GM21423 (cell line): ENCODE data around the gene GJA1.

ENCODE experiments used
- ATAC-seq: cut with Tn5 transposase; IDR thresholded peaks from one replicate; pipeline ENCODE4 v1.9.1; 2021; ENCODE audit warnings: mild to moderate bottlenecking, moderate library complexity; ENCODE audit not compliant: unreplicated experiment

GJA1 gene

DNA sequence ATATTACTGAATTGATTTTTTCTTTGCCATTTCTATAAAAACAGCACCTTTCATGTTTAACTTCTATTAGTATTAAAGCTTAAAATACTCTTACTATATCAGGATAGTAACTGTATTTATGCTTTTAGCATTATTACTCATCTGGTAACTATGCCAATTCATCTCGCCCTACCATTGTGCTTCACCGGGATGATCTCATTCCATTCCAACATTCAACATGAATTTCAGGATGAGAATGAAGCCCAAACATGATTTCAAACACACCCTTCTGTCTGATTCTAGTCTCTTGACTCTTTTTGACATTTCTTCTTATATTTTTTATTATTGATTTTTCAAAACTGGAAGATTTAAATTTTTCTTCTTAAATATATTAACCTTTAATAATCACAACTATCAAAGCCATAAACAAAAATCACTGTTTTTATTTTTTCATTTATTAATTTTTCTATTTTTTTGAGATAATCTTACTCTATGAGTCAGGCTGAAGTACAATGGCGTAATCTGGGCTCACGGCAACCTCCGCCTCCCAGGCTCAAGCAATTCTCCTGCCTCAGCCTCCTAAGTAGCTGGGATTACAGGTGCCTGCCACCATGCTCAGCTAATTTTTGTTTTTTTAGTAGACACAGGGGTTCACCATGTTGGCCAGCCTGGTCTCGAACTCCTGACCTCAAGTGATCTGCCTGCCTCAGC lies 46.7 kb downstream of the GJA1 start:
- ATAC-seq, result no peak

DNA sequence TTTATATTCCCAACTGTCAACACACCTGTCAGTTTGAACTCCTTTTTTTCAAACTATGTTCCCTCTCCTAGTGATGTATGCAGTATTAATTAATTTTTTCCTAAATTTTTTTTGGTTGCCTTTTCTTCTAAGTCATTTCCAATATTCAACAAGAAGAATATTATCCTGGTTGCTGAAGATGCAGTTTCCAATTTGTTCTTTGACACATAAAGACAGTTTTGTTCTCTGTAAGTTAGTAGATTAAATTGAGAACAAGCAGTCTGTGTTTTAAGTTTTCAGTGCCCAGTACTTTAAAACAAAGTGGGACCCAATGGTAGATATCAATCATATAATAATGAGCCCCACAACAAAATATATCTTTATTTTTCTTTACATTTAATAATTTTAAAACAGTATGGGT lies 47.3 kb downstream of the GJA1 start:
- ATAC-seq, result no peak

DNA sequence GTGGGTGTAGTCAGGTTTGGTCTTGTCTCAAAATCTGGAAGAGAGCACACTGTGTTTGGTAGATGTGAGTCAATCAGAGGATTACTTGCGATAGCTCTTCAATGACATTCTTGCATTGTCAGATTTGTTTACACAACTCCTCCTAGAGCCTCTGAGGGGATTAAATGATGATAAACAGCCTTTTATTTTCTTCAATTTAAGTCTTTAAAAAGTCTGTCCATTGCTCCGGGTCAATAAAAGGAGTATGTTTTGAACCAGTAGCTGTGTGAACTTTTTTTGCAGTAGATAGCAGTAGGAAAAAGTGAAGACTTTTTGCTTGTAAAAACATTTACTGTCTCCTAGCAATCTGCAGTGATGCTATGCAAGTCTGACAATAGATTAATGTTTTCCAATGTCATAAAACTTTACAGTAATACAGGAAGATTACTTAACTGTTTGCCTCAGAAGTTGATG lies 49.9 kb downstream of the GJA1 start:
- no peak for ATAC-seq

DNA sequence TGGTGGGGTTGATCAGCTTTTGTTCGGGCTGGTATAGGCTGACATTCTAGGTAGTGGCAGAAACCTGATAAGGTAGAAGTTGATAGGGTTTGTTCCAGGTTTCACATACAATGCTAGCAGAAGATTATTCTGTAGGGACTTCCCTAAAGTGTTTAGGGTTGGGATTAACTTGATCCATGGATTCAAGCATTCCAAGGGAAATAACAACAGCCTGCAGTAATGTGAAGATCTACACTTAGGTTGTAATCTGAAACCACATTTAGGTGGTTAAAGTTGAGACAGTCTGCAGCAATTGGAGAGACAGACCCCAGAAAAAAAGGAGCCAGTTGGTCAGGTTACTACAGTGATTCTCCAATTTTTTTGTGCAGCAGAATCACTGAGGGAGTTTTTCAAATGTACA lies 56.1 kb downstream of the GJA1 start:
- no peak for ATAC-seq

DNA sequence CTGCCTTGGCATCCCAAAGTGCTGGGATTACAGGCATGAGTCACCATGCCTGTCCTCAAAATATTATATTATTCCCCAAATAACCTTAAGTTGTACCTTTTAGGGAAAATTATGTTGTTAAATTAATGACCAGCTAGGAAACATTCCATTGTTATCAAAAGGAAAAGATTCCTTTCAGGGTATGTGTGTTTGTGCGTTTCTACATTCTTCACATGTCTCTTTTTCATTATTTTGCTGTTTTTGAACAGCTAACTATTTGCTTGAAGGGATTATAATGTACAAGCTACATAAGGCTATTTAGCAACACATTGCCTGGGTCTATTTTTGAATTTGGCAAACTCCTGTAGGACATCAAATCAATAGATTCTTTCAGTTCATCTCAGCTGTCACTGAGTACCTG lies 57.1 kb downstream of the GJA1 start:
- ATAC-seq, result no peak

DNA sequence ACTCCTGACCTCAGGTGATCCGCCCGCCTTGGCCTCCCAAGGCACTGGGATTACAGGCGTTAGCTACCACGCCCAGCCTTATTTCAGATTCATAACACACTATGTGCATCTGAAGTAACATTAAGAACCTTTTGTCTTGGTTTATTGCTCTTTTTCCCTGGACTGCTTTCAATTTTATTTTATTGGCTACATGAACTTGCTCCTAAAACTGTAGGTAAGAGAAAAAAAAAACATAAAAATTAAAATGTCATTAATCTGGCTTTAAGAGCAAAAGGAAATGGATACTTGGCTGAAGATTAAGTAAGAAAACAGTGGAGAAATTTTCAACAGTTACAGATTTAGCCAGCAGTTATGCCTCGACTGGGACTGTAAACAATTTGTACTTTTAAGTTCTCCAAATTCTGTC lies 62.5 kb downstream of the GJA1 start:
- ATAC-seq, result no peak

DNA sequence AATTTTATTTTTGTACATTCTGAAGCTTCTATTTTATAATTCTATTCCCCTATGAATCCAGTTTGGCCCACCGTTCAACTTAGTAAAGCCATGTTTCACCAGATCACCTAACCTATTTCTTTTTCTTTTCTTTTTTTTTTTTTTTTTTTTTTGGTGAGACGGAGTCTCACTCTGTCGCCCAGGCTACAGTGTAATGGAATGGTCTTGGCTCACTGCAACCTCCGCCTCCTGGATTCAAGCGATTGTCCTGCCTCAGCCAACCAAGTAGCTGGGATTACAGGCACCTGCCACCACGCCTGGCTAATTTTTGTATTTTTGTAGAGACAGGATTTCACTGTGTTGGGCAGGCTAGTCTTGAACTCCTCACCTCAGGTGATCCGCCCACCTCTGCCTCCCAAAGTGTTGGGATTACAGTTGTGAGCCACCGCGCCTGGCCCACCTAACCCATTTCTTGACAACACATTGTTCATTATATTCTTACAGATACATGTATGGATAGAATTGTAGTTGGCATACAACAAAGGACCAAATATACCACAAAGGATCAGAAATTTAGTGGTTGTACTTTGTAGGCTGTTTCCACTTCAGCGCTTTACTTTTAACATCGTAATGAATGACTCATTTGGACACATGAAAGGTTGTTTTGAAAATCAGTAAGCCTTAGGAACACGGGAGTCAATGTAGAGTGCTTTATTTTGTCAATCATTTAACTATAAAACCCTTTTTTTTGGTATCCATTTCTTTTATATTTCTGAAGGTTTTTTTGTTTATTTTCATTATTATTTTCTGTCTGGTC lies 63.2 kb downstream of the GJA1 start:
- no peak for ATAC-seq
